ENCODE results near the gene AGRN. TPM values are rescaled to one million over a fixed set of nuclear protein-coding genes. Genes with fewer than 3 reads are reported as not detected.

AGRN gene
- total RNA-seq, 1 donor from 2014 or later = 135 TPM

DNA sequence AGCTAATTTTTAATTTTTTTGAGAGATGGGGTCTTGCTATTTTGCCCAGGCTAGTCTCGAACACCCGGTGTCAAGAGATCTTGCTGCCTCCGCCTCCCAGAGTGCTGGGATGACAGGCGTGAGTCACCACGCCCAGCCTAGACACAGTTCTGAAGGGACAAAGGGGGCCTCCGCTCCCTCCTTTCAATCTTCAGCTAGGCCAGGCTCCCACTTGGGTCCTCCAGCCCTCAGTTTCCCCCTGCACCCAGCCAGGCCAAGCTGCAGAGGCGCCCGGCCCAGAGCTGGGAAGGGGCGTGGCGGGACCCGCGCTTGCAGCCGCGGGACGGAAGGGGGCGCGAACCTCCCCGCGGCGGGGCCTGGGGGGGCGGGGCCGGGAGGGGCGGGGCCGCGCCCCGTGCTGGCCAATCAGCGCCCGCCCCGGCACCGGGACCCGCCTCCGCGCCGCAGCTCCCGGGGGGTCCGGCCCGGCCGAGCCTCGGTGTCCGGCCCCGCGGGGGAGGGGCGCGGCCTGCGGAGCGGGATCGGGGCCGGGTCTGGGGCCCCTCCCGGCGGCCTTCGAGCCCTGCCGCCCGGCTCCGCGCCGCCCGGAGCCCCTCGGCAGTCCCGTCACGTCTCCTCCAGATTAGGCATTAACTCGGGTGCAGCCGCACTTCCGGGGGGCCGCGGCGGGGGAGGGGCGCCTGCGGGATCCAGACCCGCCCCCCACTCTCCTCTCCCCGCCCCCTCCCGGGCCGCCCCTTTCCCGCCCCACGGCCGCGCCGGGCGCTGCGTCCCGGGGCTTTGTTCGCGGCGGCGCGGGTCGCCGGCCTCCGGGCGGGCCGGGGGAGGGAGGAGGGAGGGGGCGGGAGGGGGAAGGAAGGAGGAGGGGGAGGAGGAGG, 559 bp upstream of the AGRN start:
- Histone ChIP-seq H3K27ac (peak overlapping the region; percentile 80), H3K27me3 (no peaks in the 10 kb centered on the region), H3K4me3 (peak overlapping the region; percentile 63), H3K36me3 (no peaks in the 10 kb centered on the region), H3K4me1 (peaks cover 29% of the 10 kb centered on the region), H3K9me3 (no peaks in the 10 kb centered on the region)
- intact Hi-C loops (cut with DNase I) = no loop called here
- DNase-seq (peak; percentile 92), ATAC-seq (peak; percentile 90)
- TF ChIP-seq, protein P1, sequence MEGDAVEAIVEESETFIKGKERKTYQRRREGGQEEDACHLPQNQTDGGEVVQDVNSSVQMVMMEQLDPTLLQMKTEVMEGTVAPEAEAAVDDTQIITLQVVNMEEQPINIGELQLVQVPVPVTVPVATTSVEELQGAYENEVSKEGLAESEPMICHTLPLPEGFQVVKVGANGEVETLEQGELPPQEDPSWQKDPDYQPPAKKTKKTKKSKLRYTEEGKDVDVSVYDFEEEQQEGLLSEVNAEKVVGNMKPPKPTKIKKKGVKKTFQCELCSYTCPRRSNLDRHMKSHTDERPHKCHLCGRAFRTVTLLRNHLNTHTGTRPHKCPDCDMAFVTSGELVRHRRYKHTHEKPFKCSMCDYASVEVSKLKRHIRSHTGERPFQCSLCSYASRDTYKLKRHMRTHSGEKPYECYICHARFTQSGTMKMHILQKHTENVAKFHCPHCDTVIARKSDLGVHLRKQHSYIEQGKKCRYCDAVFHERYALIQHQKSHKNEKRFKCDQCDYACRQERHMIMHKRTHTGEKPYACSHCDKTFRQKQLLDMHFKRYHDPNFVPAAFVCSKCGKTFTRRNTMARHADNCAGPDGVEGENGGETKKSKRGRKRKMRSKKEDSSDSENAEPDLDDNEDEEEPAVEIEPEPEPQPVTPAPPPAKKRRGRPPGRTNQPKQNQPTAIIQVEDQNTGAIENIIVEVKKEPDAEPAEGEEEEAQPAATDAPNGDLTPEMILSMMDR (IDR thresholded peaks at IDR 0.05) = peak; percentile 27

DNA sequence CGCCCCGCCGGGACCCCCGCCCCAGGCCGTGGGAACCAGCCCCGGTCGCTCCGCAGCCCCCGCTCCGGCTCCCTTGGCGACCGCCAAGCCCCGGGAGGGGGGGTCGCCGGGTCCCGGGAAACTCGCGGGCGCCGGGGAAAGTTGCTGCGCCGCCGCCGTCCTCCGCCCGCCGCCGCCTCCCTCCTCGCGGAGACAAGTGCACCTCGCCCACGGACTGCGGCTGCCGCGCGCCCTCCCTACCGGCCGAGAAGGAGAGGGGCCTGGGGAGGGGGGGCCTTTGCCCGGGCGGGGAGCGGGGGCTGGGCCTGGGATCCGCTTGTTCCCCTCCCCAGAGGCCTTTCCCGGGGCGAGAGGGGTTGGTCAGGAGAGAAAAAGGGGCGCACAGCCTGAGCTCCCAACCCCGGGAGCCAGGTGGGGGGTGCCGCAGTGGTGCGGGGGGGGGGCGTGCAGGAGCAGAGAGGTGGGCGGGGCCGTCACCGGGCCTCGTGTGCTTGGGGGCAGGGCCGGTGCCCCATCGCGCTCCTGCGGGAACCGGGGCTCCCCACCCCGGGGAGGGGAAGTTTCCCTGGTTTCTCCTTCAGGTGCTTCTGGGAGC, 592 bp downstream of the AGRN start:
- DNase-seq (no peak), ATAC-seq (no peak)
- Histone ChIP-seq H3K4me3 (peak overlapping the region; percentile 63), H3K4me1 (peaks cover 32% of the 10 kb centered on the region), H3K9me3 (no peaks in the 10 kb centered on the region), H3K36me3 (no peaks in the 10 kb centered on the region), H3K27ac (peak overlapping the region; percentile 59), H3K27me3 (no peaks in the 10 kb centered on the region)
- intact Hi-C loops (cut with DNase I) = no loop called here
- TF ChIP-seq, protein P1 (IDR thresholded peaks at IDR 0.05) = no peak

DNA sequence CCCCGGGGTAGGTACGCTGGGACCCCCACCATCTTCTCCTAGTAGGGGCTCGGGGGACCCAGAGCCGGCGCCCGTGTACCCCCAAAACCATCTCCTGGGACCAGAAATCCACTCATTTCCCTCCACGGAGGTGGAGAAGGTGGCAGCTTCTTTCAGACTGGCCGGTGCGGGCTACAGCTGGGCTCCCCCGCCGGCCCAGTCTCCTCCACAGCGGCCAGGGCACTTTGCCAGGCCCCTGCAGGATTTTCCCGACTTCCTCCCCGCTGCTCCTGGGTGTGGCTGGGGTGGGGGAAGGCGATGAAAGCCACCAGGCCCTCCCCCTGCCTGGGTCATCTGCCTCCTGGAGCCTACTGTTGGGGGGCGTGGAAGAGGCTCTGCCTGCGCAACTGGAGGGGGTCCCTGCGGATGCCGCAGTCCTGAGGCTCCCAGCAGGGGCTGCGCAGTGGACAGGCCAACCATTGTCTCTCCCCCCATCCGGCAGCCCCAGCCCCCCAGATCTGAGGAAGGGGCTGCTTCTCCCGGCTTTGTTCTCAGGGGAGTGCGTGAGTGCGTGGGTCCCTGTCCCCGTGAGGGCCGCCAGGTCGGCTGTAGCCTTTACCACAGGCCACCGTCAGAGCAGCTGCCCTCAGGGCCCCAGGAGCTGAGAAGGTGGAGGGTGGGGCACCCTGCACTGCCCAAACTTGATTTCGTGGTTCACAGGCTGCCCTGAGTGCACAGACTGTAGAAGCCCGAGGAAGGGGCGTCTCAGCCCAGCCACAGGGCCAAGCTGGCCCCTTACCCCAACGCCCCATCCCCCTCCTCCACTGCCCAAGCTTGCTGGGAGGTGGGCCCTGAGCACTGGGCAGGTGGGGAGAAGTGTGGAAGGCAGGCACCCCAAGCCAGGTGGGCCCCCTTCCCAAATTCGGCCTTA, 1.3 kb downstream of the AGRN start:
- H3K27ac ChIP-seq = peak overlapping the region; percentile 59
- H3K4me3 ChIP-seq = peak overlapping the region; percentile 63
- no peaks in the 10 kb centered on the region for H3K9me3 ChIP-seq
- H3K4me1 ChIP-seq = peaks cover 32% of the 10 kb centered on the region
- TF ChIP-seq, protein P1 (IDR thresholded peaks at IDR 0.05) = no peak
- no peaks in the 10 kb centered on the region for H3K36me3 ChIP-seq
- intact Hi-C loops (cut with DNase I) = no loop called here
- ATAC-seq = peak; percentile 19
- DNase-seq = peak; percentile 88
- no peaks in the 10 kb centered on the region for H3K27me3 ChIP-seq

DNA sequence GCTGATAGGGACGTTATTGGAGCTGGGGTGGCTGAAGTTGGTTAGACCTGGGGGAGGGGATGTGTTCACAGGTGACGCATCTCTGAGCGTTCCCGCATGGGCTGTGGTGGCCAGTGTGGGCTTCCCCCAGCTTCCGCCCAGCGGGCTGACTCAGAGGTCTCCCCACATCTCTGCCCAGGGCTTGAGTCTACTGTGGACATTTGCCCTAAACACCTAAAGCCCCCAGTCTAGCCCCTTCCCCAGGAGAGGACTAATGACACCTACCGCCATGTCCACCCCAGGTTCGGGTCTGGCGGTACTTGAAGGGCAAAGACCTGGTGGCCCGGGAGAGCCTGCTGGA, 2.0 kb downstream of the AGRN start:
- Histone ChIP-seq H3K27ac (no peak overlapping the region), H3K27me3 (no peaks in the 10 kb centered on the region), H3K4me1 (peaks cover 32% of the 10 kb centered on the region), H3K4me3 (no peak overlapping the region), H3K36me3 (no peaks in the 10 kb centered on the region), H3K9me3 (no peaks in the 10 kb centered on the region)
- TF ChIP-seq, protein P1 (IDR thresholded peaks at IDR 0.05) = no peak
- intact Hi-C loops (cut with DNase I) = no loop called here
- no peak for DNase-seq
- ATAC-seq = no peak

DNA sequence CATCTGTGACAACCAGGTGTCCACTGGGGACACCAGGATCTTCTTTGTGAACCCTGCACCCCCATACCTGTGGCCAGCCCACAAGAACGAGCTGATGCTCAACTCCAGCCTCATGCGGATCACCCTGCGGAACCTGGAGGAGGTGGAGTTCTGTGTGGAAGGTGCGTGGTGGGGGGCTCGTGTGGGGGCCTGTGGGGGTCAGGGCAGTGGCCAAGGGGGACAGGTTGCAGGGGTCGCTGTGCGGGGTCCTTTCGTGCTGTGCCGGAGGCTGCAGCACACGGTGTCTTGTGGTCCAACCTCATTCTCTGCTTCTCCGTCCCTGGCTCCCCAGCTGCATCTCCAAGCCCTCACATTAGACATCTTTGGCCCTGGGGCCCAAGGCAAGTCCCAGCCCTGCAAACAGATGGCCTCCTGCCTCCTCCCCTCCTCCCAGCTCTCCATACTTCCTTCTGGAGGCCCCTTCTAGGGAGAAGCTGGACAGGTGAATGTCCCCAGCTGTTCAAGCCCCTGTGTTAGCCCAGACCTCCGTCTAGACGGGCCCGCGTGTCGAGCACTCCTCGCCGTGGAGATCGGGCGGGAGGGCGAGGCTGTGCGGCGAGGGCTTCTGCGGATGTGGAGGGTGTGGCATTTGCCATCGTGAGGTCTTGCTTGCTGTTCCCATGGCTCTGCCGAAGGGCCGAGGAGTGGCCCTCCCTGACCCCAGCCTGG, 2.5 kb downstream of the AGRN start:
- Histone ChIP-seq H3K4me3 (no peak overlapping the region), H3K27ac (no peak overlapping the region), H3K27me3 (no peaks in the 10 kb centered on the region), H3K4me1 (peaks cover 32% of the 10 kb centered on the region), H3K9me3 (no peaks in the 10 kb centered on the region), H3K36me3 (no peaks in the 10 kb centered on the region)
- intact Hi-C loops (cut with DNase I) = no loop called here
- ATAC-seq (no peak), DNase-seq (no peak)
- TF ChIP-seq, protein P1 (IDR thresholded peaks at IDR 0.05) = no peak

All from upper lobe of right lung (tissue), 1 donor.